ENCODE data around the gene PRRT1B. TPM values are rescaled to one million over a fixed set of nuclear protein-coding genes. Genes with fewer than 3 reads are reported as not detected.

The PRRT1B gene
- polyA plus RNA-seq, 1 donor, result 2.0 TPM

DNA sequence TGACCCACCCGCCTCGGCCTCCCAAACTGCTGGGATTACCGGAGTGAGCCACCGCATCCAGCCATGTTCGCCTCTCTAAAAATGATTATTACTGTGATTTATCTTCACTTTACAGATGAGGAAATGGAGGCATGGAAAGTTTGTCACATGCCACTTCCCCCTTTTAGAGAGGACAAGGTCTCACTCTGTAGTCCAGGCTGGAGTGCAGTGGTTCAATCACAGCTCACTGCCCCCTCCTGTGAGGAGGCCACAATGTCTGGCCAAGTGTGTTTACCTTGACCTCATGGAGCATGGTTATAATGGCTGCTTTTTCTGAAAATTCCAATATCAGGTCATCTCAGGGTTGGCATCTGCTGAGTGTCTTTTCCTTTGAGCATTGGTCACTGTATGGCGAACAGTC lies 6.7 kb downstream of the PRRT1B start:
- no peaks in the 10 kb centered on the region for H3K36me3 ChIP-seq (ENCODE audit: control insufficient read depth, insufficient read depth, low read length)
- no peaks in the 10 kb centered on the region for H3K9me3 ChIP-seq (ENCODE audit: control insufficient read depth, low read depth, low read length)
- WGBS (ENCODE audit: insufficient coverage, low lambda C conversion rate), result no CpG with 5 or more reads among the region's 6 CpGs
- DNase-seq, result no peak
- no peaks in the 10 kb centered on the region for H3K4me1 ChIP-seq (ENCODE audit: control insufficient read depth, insufficient read depth, low read length)
- no peak overlapping the region for H3K4me3 ChIP-seq (ENCODE audit: low read length)
- H3K27me3 ChIP-seq (ENCODE audit: control insufficient read depth, insufficient read depth, low read length), result peaks cover 34% of the 10 kb centered on the region
- H3K27ac ChIP-seq (ENCODE audit: low read length), result no peak overlapping the region

DNA sequence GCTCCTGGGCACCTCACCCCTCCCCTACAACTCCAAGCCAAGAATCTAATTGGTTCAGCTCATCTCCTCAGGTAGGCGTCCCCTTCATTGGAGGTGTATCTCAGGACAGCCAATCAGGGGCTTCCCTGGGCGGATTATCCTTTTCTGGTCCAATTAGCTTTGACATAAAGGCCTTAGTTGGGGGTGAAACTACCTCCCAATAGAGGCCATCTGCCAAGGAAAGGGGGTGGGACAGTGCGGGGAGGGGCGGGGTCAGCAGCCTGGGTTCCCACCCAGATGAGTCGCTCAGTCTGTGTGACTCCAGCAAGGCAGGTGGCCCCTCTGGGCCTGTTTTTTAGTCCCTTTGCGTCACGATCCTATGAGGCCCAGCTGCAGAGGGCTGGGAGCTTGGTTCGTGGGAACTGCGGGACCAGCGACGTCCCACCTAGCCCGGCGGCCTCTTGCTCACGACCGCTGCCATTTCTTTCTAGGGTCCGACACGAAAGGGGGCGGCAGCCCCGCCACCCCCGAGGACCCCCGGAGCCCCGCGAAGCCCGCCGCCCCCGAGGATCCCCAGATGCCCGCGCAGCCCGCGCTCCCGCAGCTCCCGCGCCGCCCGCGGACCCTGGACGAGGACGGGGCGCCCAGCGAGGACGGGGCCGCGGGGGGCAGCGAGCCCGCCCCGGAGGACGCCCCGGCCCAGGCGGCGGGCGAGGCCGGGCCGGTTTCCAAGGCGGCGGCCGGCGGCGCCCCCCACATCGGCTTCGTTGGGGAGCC lies 8.9 kb downstream of the PRRT1B start:
- H3K27me3 ChIP-seq (ENCODE audit: control insufficient read depth, insufficient read depth, low read length), result peaks cover 19% of the 10 kb centered on the region

DNA sequence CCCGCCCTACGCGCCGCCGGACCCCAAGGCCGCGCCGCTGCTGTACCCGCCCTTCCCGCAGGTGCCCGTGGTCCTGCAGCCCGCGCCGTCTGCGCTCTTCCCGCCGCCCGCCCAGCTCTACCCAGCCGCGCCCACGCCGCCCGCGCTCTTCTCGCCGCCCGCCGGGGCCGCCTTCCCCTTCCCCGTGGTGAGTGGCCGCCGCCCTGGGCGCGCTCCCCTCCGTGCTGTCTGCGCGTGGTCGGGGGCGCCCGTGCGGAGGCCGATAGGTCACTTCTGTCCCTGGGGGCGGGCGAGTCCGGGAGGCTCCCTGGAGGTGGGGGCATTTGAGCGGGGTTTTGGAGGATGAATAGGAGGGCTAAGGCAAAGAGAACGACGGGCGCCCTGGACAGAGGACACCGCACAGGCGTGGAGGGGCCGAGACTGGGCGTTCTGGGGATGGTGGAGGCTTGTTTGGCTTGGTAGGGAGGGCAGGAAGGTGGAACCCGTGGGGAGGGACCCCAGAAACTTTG lies 9.6 kb downstream of the PRRT1B start:
- Histone ChIP-seq H3K36me3 (ENCODE audit: control insufficient read depth, insufficient read depth, low read length) (no peaks in the 10 kb centered on the region), H3K4me3 (ENCODE audit: low read length) (no peak overlapping the region), H3K4me1 (ENCODE audit: control insufficient read depth, insufficient read depth, low read length) (no peaks in the 10 kb centered on the region), H3K27ac (ENCODE audit: low read length) (no peak overlapping the region), H3K27me3 (ENCODE audit: control insufficient read depth, insufficient read depth, low read length) (peaks cover 19% of the 10 kb centered on the region), H3K9me3 (ENCODE audit: control insufficient read depth, low read depth, low read length) (no peaks in the 10 kb centered on the region)
- DNase-seq, result no peak
- no CpG with 5 or more reads among the region's 54 CpGs for WGBS (ENCODE audit: insufficient coverage, low lambda C conversion rate)

More for the DNA sequence above, 8.9 kb downstream of the PRRT1B start:
- Histone ChIP-seq H3K9me3 (ENCODE audit: control insufficient read depth, low read depth, low read length) (no peaks in the 10 kb centered on the region), H3K4me3 (ENCODE audit: low read length) (no peak overlapping the region), H3K4me1 (ENCODE audit: control insufficient read depth, insufficient read depth, low read length) (no peaks in the 10 kb centered on the region), H3K36me3 (ENCODE audit: control insufficient read depth, insufficient read depth, low read length) (no peaks in the 10 kb centered on the region), H3K27ac (ENCODE audit: low read length) (no peak overlapping the region)
- no CpG with 5 or more reads among the region's 60 CpGs for WGBS (ENCODE audit: insufficient coverage, low lambda C conversion rate)
- DNase-seq, result no peak

- no peak overlapping the region for H3K4me3 ChIP-seq (ENCODE audit: low read length)
- no peaks in the 10 kb centered on the region for H3K4me1 ChIP-seq (ENCODE audit: control insufficient read depth, insufficient read depth, low read length)
- H3K27me3 ChIP-seq (ENCODE audit: control insufficient read depth, insufficient read depth, low read length), result peaks cover 19% of the 10 kb centered on the region
- H3K27ac ChIP-seq (ENCODE audit: low read length), result no peak overlapping the region
- no peak for DNase-seq
- 100% methylated on average over 1 of the region's 15 CpGs for WGBS (ENCODE audit: insufficient coverage, low lambda C conversion rate)
- H3K9me3 ChIP-seq (ENCODE audit: control insufficient read depth, low read depth, low read length), result no peaks in the 10 kb centered on the region
- H3K36me3 ChIP-seq (ENCODE audit: control insufficient read depth, insufficient read depth, low read length), result no peaks in the 10 kb centered on the region
Measured at GRCh38 chr9:131555841-131556673, 10.7 kb downstream of the PRRT1B start.

DNA sequence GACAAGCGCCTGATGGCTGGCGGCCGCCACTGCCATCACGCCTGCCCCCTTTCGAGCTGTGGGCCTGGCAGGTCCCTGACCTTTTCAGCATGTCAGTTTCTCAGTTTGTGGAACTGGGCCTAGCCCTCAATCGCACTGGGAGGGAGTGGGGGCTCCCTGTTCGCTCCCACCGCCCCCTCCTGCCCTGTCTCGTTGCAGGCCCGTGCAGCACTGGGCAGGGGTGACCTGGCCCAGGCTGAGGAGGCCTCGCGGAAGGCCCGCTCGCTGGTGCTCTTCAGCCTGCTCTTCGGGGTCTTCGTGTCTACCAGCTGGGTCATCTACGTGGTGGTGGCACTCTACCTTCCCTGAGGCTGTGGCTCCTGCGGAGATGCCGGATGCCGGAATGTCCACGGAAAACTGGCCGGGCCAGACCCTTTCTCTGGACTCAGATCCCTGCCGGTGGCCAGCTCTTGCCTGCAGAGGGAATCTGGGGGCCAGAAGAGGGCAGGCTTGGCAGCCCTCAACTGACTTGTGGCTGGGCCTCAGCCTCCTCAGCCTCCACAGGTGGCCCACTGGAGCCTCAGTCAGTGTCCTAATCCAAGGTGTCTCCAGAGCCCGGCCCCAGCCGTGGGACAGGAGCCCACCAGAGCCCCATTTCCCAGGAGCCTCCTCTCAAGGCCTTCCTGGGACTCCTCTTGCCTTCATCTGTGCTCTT lies 12.7 kb downstream of the PRRT1B start:
- Histone ChIP-seq H3K36me3 (ENCODE audit: control insufficient read depth, insufficient read depth, low read length) (no peaks in the 10 kb centered on the region), H3K4me3 (ENCODE audit: low read length) (no peak overlapping the region), H3K9me3 (ENCODE audit: control insufficient read depth, low read depth, low read length) (no peaks in the 10 kb centered on the region), H3K27ac (ENCODE audit: low read length) (no peak overlapping the region), H3K27me3 (ENCODE audit: control insufficient read depth, insufficient read depth, low read length) (peaks cover 19% of the 10 kb centered on the region), H3K4me1 (ENCODE audit: control insufficient read depth, insufficient read depth, low read length) (no peaks in the 10 kb centered on the region)
- no CpG with 5 or more reads among the region's 25 CpGs for WGBS (ENCODE audit: insufficient coverage, low lambda C conversion rate)
- no peak for DNase-seq

- no peak for DNase-seq
- Histone ChIP-seq H3K27ac (ENCODE audit: low read length) (no peak overlapping the region), H3K9me3 (ENCODE audit: control insufficient read depth, low read depth, low read length) (no peaks in the 10 kb centered on the region), H3K27me3 (ENCODE audit: control insufficient read depth, insufficient read depth, low read length) (peaks cover 6% of the 10 kb centered on the region), H3K4me1 (ENCODE audit: control insufficient read depth, insufficient read depth, low read length) (no peaks in the 10 kb centered on the region), H3K36me3 (ENCODE audit: control insufficient read depth, insufficient read depth, low read length) (no peaks in the 10 kb centered on the region), H3K4me3 (ENCODE audit: low read length) (no peak overlapping the region)
- no CpG with 5 or more reads among the region's 1 CpG for WGBS (ENCODE audit: insufficient coverage, low lambda C conversion rate)
Measured at GRCh38 chr9:131559421-131560000, 14.2 kb downstream of the PRRT1B start.

DNA sequence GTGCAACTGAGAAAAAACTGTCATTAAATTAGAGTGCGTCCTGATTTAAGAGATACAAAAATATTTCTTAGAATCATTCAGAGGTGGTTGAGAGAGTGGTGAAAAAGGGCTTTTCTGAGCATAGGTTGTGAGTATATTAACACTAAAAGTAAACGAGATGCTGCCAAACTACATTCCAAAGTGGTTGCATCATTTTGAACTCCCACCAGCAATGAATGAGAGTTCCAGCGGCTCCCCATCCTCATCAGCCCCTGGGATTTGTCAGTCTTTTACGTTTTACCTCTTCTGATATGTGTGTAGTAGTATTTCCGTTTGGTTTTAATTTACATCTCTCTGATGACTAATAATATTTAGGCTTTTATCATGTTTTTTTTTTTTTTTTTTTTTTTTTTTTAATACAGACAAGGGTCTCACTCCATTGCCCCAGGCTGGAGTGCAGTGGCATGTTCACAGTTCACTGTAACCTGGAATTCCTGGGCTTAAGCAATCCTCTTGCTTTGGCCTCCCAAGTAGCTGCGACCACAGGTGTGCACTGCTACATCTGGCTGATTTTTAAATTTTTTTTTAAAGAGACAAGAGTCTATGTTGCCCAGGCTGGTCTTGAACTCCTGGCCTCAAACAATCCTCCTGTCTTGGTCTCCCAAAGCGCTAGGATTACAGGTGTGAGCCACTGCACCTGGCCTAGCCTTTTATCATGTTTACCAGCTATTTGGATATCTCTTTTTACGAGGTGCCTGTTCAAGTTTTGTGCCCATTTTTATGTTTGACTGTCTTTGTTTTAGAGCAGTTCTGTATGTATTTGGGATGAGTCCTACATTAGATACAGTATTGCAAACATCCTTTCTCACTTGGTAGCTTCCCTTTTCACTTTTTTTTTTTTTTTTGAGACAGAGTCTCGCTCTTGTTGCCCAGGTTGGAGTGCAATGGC lies 17.0 kb downstream of the PRRT1B start:
- Histone ChIP-seq H3K27me3 (ENCODE audit: control insufficient read depth, insufficient read depth, low read length) (no peaks in the 10 kb centered on the region), H3K4me3 (ENCODE audit: low read length) (no peak overlapping the region), H3K4me1 (ENCODE audit: control insufficient read depth, insufficient read depth, low read length) (no peaks in the 10 kb centered on the region), H3K9me3 (ENCODE audit: control insufficient read depth, low read depth, low read length) (no peaks in the 10 kb centered on the region), H3K27ac (ENCODE audit: low read length) (no peak overlapping the region), H3K36me3 (ENCODE audit: control insufficient read depth, insufficient read depth, low read length) (no peaks in the 10 kb centered on the region)
- WGBS (ENCODE audit: insufficient coverage, low lambda C conversion rate), result 60% methylated on average over 2 of the region's 9 CpGs
- DNase-seq, result no peak

DNA sequence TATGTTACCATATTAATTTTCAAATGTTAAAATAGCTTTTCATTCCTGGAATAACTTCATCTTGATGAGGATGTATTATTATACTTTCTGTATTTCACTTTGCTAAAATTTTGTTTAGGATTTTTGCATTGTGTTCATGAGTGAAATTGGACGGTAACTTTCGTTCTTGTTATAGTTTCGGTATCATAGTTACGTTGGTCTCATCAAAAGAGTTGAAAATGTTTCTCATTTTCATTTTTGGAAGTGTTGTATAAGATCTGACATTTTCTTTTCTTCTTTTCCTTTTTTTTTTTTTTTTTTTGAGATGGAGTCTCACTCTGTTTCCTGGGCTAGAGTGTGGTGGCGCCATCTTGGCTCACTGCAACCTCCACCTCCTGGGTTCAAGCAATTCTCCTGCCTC lies 20.0 kb downstream of the PRRT1B start:
- Histone ChIP-seq H3K36me3 (ENCODE audit: control insufficient read depth, insufficient read depth, low read length) (peaks cover 4% of the 10 kb centered on the region), H3K27ac (ENCODE audit: low read length) (no peak overlapping the region), H3K4me1 (ENCODE audit: control insufficient read depth, insufficient read depth, low read length) (no peaks in the 10 kb centered on the region), H3K4me3 (ENCODE audit: low read length) (no peak overlapping the region), H3K27me3 (ENCODE audit: control insufficient read depth, insufficient read depth, low read length) (no peaks in the 10 kb centered on the region), H3K9me3 (ENCODE audit: control insufficient read depth, low read depth, low read length) (peaks cover 2% of the 10 kb centered on the region)
- no peak for DNase-seq
- 85% methylated on average over 4 of the region's 5 CpGs for WGBS (ENCODE audit: insufficient coverage, low lambda C conversion rate)

GRCh38 chr9:131566158-131566557 lies 20.8 kb downstream of the PRRT1B start:
- no CpG with 5 or more reads among the region's 3 CpGs for WGBS (ENCODE audit: insufficient coverage, low lambda C conversion rate)
- Histone ChIP-seq H3K36me3 (ENCODE audit: control insufficient read depth, insufficient read depth, low read length) (peaks cover 6% of the 10 kb centered on the region), H3K27me3 (ENCODE audit: control insufficient read depth, insufficient read depth, low read length) (no peaks in the 10 kb centered on the region), H3K4me1 (ENCODE audit: control insufficient read depth, insufficient read depth, low read length) (no peaks in the 10 kb centered on the region), H3K4me3 (ENCODE audit: low read length) (no peak overlapping the region), H3K9me3 (ENCODE audit: control insufficient read depth, low read depth, low read length) (peaks cover 2% of the 10 kb centered on the region), H3K27ac (ENCODE audit: low read length) (no peak overlapping the region)
- DNase-seq, result no peak

Data from large intestine (tissue), 3 donors.